Testis (tissue), 3 donors: ENCODE measurements around the gene LDHAL6B. TPM values are rescaled to one million over a fixed set of nuclear protein-coding genes. Genes with fewer than 3 reads are reported as not detected.

Experiments
- DNase-seq: peaks from one replicate; pipeline ENCODE4 v3.0.0-alpha.2; 2019
- H3K27ac ChIP-seq, 2 donors: fragments of 200-600 bp; sonication (generic); one replicate each; pipeline ENCODE4 v1.5.1; 2019
- H3K27me3 ChIP-seq: fragments of 200-600 bp; sonication (generic); one replicate; pipeline ENCODE4 v1.5.1; 2019
- H3K36me3 ChIP-seq: fragments of 200-600 bp; sonication (generic); one replicate; pipeline ENCODE4 v1.5.1; 2017; ENCODE audit warnings: low read depth; ENCODE audit errors: missing control alignments
- H3K4me1 ChIP-seq: fragments of 200-600 bp; sonication (generic); one replicate; pipeline ENCODE4 v1.5.1; 2019
- H3K4me3 ChIP-seq, 2 donors: fragments of 200-600 bp; sonication (generic); one replicate each; pipeline ENCODE4 v1.5.1; 2017 to 2019
- H3K9me3 ChIP-seq: fragments of 200-600 bp; sonication (generic); one replicate; pipeline ENCODE4 v1.5.1; 2017
- CTCF ChIP-seq, 3 experiments: fragments of 450-650 bp in 2 of 3; fragments of 200-600 bp in 1 of 3; sonication (generic) in 1 of 3; IDR thresholded peaks; one replicate each; pipeline ENCODE4 v1.5.1; 2016 to 2019; ENCODE audit warnings: antibody characterized with exemption in 3 of 3, mild to moderate bottlenecking in 2 of 3, moderate library complexity in 1 of 3
- POLR2A ChIP-seq: fragments of 450-650 bp; IDR thresholded peaks from one replicate; pipeline ENCODE4 v1.6.1; 2017; ENCODE audit warnings: antibody characterized with exemption, mild to moderate bottlenecking, moderate library complexity
- WGBS, 2 donors: methylation state at CpG; one replicate each; pipeline ENCODE4 v1.1.5; 2018; 5-methylcytosine and 5-hydroxymethylcytosine counted together
- intact Hi-C: fragments of 100-400 bp; cut with DNase I; formaldehyde crosslinking; loops from one replicate; pipeline ENCODE4 v1.15.1; 2023; ENCODE audit warnings: low total_unique reads
- microRNA counts, 2 donors: library from miRNA; unstranded; fragments of <30 nt; microRNA quantifications; one replicate each; lab custom pipeline; 2016
- microRNA-seq, 2 donors: library from miRNA; unstranded; fragments of <30 nt; microRNA quantifications; one replicate each; pipeline ENCODE4, GENCODE V29; 2016; ENCODE audit warnings: borderline number of aligned reads in 2 of 2, borderline replicate concordance in 1 of 2
- polyA plus RNA-seq: library from polyadenylated mRNA; stranded (reverse); fragments of 350-450 nt; fragmentation: Illumina TruSeq; extraction: RNeasy Lipid Tissue Mini Kit (QIAGEN cat#74804); gene quantifications from one replicate; pipeline ENCODE4 v1.2.3, GENCODE V29; 2014; ENCODE audit warnings: low read depth, low replicate concordance; ENCODE audit not compliant: insufficient read depth
- small RNA-seq, 2 donors: library from RNA; depleted of rRNA; stranded (forward); fragments of <200 nt; gene quantifications; one replicate each; pipeline ENCODE3, GENCODE V24; 2016
- total RNA-seq, 2 donors: library from RNA; depleted of rRNA; stranded (reverse); fragments of >200 nt; gene quantifications; one replicate each; pipeline ENCODE4 v1.2.3, GENCODE V29; 2016

Gene LDHAL6B
- total and polyA plus RNA-seq, 3 donors from 2014 or later = 18.6 to 119 (median 22.6) TPM

DNA sequence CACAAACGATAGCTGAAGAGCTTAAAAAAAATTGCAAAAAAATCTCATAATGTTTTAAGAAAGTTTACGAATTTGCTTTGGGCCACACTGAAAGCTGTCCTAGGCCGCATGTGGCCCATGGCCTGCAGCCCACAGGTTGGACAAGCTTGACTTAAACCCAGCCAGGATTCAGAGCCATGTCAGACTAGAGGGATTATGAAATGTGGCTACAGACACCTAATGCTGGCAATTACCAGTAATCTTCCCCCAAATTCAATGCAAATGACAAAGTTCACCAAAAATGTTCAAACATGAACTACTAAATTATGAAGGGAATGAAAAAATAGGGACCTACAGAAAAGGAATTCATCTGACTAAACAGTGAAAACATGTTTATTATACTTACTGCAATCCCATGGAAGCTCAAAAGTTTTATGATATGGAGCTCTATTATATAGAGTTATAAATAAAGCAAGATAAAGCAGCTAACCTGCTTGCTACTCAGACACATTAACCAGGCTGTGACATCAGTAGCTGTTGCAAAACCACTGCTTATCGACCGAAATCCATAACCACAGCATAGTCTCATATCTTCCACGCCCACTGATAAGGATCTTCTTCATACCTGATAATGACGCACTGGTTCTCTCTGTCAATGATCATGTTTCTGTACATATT, 49.2 kb downstream of the LDHAL6B start:
- Histone ChIP-seq H3K27me3 (no peaks in the 10 kb centered on the region), H3K36me3 (no peaks in the 10 kb centered on the region), H3K27ac (no peak overlapping the region), H3K9me3 (no peaks in the 10 kb centered on the region), H3K4me1 (no peaks in the 10 kb centered on the region), H3K4me3 (no peak overlapping the region)
- DNase-seq = no peak
- intact Hi-C loops = no loop called here
- 88 to 97% methylated on average over 7 of the region's 7 CpGs for WGBS, 2 donors
- TF ChIP-seq POLR2A = no peak
- TF ChIP-seq CTCF (IDR thresholded peaks at IDR 0.05) = no peak

DNA sequence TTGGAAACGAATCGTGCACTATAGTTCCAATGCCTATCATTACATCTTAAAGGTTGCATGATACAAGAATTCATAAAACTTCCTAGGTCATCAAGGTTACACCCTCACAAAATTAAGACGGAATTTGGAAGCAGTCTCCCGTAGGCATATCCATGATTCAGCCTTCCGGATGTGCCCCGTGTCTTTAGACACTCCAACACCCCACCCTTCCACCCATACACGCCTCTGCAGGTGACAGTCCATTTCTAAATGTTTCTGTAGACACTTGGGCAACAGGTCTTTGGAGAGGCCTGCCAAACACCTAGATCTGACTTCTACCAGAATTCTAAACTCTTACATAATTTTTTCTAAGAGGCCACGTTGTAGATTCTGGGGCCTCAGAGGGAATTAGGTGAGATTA, 49.8 kb downstream of the LDHAL6B start:
- Histone ChIP-seq H3K27me3 (no peaks in the 10 kb centered on the region), H3K9me3 (no peaks in the 10 kb centered on the region), H3K36me3 (no peaks in the 10 kb centered on the region), H3K4me1 (no peaks in the 10 kb centered on the region), H3K27ac (no peak overlapping the region), H3K4me3 (no peak overlapping the region)
- no peak for TF ChIP-seq POLR2A
- no peak for TF ChIP-seq CTCF (IDR thresholded peaks at IDR 0.05)
- intact Hi-C loops = no loop called here
- 83% methylated on average over 8 of the region's 8 CpGs for WGBS, 2 donors
- DNase-seq = no peak

- 73 to 74% methylated on average over 4 of the region's 4 CpGs for WGBS, 2 donors
- no peaks in the 10 kb centered on the region for H3K4me1 ChIP-seq
- no peaks in the 10 kb centered on the region for H3K9me3 ChIP-seq
- H3K27me3 ChIP-seq = no peaks in the 10 kb centered on the region
- intact Hi-C loops = no loop called here
- no peak overlapping the region for H3K27ac ChIP-seq
- TF ChIP-seq POLR2A = no peak
- no peak for TF ChIP-seq CTCF (IDR thresholded peaks at IDR 0.05)
- DNase-seq = no peak
- H3K36me3 ChIP-seq = no peaks in the 10 kb centered on the region
- H3K4me3 ChIP-seq = no peak overlapping the region
Measured at GRCh38 chr15:59257140-59257539, 50.5 kb downstream of the LDHAL6B start.

MicroRNAs encoded within 50 kb of the gene (microRNA counts, 767-probe panel; counts per million panel counts)
- microRNA hsa-miR-2116-5p (lab: Ali Mortazavi, UCI) = 0 to 152 counts per million in 2 donors

Small RNAs within 50 kb of the gene (microRNA-seq; reads per million reads assigned to microRNA genes)
- 2.1 to 2.8 reads per million in 2 donors for gene MIR2116

Small RNAs within 50 kb of the gene (small RNA-seq; reads per million reads assigned to genes)
- gene MIR2116 = 0 reads per million in 2 donors
- 0 reads per million in 2 donors for gene RNU4-80P

Other genes starting within 250 kb of the LDHAL6B start
- 10 to 100 TPM; 26.8 to 32.8 TPM for gene RNF111, start 219.2 kb upstream of the LDHAL6B start, total RNA-seq
- gene RNF111, start 219.2 kb upstream of the LDHAL6B start, polyA plus RNA-seq = 23.1 TPM
- 10 to 100 TPM; 47.2 to 54.2 TPM for gene CCNB2, start 101.7 kb upstream of the LDHAL6B start, total RNA-seq
- 179 TPM for gene CCNB2, start 101.7 kb upstream of the LDHAL6B start, polyA plus RNA-seq
- 10 to 100 TPM; 14.3 to 22.5 TPM for gene MYO1E, start 166.0 kb downstream of the LDHAL6B start, total RNA-seq
- gene MYO1E, start 166.0 kb downstream of the LDHAL6B start, polyA plus RNA-seq = 23.4 TPM
- 1 to 10 TPM; 5.1 to 5.6 TPM for gene FAM81A, start 231.3 kb downstream of the LDHAL6B start, total RNA-seq
- gene FAM81A, start 231.3 kb downstream of the LDHAL6B start, polyA plus RNA-seq = 4.4 TPM